HEK293 (cell line): ENCODE data around the gene CTXN3.

Experiments
- CTCF ChIP-seq: fragments of 450-650 bp; formaldehyde crosslinking; IDR thresholded peaks from 2 replicates; pipeline ENCODE4 v1.5.1; 2016; ENCODE audit warnings: missing biosample characterization, missing genetic modification characterization
- ZNF777 ChIP-seq: fragments of 450-650 bp; formaldehyde crosslinking; IDR thresholded peaks from 2 replicates; pipeline ENCODE4 v1.5.1; 2017; ENCODE audit warnings: missing biosample characterization, missing genetic modification characterization, borderline replicate concordance

- TF ChIP-seq ZNF777 (tag by site-specific recombination) (no peak), CTCF (no peak)
Measured at GRCh38 chr5:127660047-127660733, 11.3 kb downstream of the CTXN3 start.
